H1 (cell line): ENCODE measurements around the gene PAPOLA.

Experiments used
- ATF2 ChIP-seq: IDR thresholded peaks from 2 replicates; pipeline ENCODE4 v1.6.1; 2012; ENCODE audit warnings: low read length, inconsistent platforms
- BRCA1 ChIP-seq: IDR thresholded peaks from 2 replicates; pipeline ENCODE4 v1.6.1; 2012; ENCODE audit warnings: low read depth, low read length, improper control_type of control experiment
- CTBP2 ChIP-seq: IDR thresholded peaks from 2 replicates; pipeline ENCODE4 v1.7.0; 2011; ENCODE audit warnings: borderline replicate concordance, mild to moderate bottlenecking, moderate library complexity, mixed read lengths, low read length; ENCODE audit not compliant: insufficient read depth, insufficient read length
- CTCF ChIP-seq, 3 experiments: IDR thresholded peaks; 1 replicate in 2 of 3; 2 replicates in 1 of 3; pipeline versions ENCODE4 v1.5.1 to v1.6.1; 2011; ENCODE audit warnings: low read length in 3 of 3, mild to moderate bottlenecking in 3 of 3, inconsistent platforms in 2 of 3, low read depth in 1 of 3, moderate library complexity in 1 of 3; ENCODE audit not compliant: insufficient read depth in 1 of 3; ENCODE audit errors: control extremely low read depth in 1 of 3
- EP300 ChIP-seq, 2 experiments: IDR thresholded peaks; 1 replicate in 1 of 2; 2 replicates in 1 of 2; pipeline ENCODE4 v1.6.1; 2011 to 2012; ENCODE audit warnings: low read depth in 2 of 2, low read length in 2 of 2, mild to moderate bottlenecking in 2 of 2, borderline replicate concordance in 1 of 2, inconsistent platforms in 1 of 2, moderate library complexity in 1 of 2
- EZH2 ChIP-seq: fragments of 200-600 bp; sonication (generic); IDR thresholded peaks from 2 replicates; pipeline ENCODE4 v1.7.1; 2012; ENCODE audit warnings: low read depth, mild to moderate bottlenecking, moderate library complexity, low read length, inconsistent platforms; ENCODE audit not compliant: severe bottlenecking
- FOSL1 ChIP-seq: IDR thresholded peaks from 2 replicates; pipeline ENCODE4 v1.6.1; 2011; ENCODE audit warnings: mild to moderate bottlenecking, low read depth, low read length, moderate library complexity; ENCODE audit not compliant: insufficient read depth
- HDAC2 ChIP-seq, 2 experiments: fragments of 300-600 bp in 1 of 2; sonication (generic) in 1 of 2; IDR thresholded peaks; 2 replicates each; pipeline ENCODE4 v1.6.1; 2011 to 2012; ENCODE audit warnings: low read depth in 2 of 2, low read length in 2 of 2, mild to moderate bottlenecking in 2 of 2, moderate library complexity in 2 of 2, borderline replicate concordance in 1 of 2, inconsistent platforms in 1 of 2
- JUN ChIP-seq: IDR thresholded peaks from 2 replicates; pipeline ENCODE4 v1.6.1; 2011; ENCODE audit warnings: low read depth, mild to moderate bottlenecking, improper control_type of control experiment, low read length
- POLR2A ChIP-seq, 2 experiments: IDR thresholded peaks; 1 replicate in 1 of 2; 2 replicates in 1 of 2; pipeline ENCODE4 v1.6.1; 2011; ENCODE audit warnings: low read depth in 2 of 2, low read length in 2 of 2, mild to moderate bottlenecking in 2 of 2; ENCODE audit errors: control extremely low read depth in 1 of 2

GRCh38 chr14:96479435-96480146 is 22.6 kb upstream of the PAPOLA start:
- TF ChIP-seq FOSL1 (no peak), POLR2A (IDR thresholded peaks at IDR 0.05; ENCODE audit: control extremely low read depth in 1 of 2, low read depth in 2 of 2, low read length in 2 of 2) (no peak), CTCF (IDR thresholded peaks at IDR 0.05; ENCODE audit: control extremely low read depth in 1 of 3, insufficient read depth in 1 of 3, low read depth in 1 of 3, low read length in 3 of 3) (no peak), HDAC2 (IDR thresholded peaks at IDR 0.05; ENCODE audit: borderline replicate concordance in 1 of 2, low read depth in 2 of 2, low read length in 2 of 2) (no peak), JUN (no peak), CTBP2 (no peak), EP300 (IDR thresholded peaks at IDR 0.05; ENCODE audit: borderline replicate concordance in 1 of 2, low read depth in 2 of 2, low read length in 2 of 2) (no peak), ATF2 (no peak), BRCA1 (no peak), EZH2 (no peak)
